Lower lobe of right lung (tissue), 2 donors: Measurements from ENCODE around the gene MS4A14. TPM values are rescaled to one million over a fixed set of nuclear protein-coding genes. Genes with fewer than 3 reads are reported as not detected.

Experiments
- ATAC-seq, 2 donors: fragments of 200-7000 bp; cut with Tn5 transposase; one replicate each; pipeline ENCODE4 v1.9.1; 2020 to 2022; ENCODE audit warnings: mild to moderate bottlenecking in 2 of 2, moderate library complexity in 2 of 2
- DNase-seq: peaks from one replicate; pipeline ENCODE4 v3.0.0-alpha.2; 2020
- H3K27ac ChIP-seq: fragments of 200-600 bp; one replicate; pipeline ENCODE4 v1.8.0; 2022
- H3K27me3 ChIP-seq: fragments of 200-600 bp; one replicate; pipeline ENCODE4 v1.8.0; 2022; ENCODE audit warnings: low read depth
- H3K36me3 ChIP-seq: fragments of 200-600 bp; one replicate; pipeline ENCODE4 v1.8.0; 2022; ENCODE audit warnings: mild to moderate bottlenecking
- H3K4me1 ChIP-seq: fragments of 200-600 bp; one replicate; pipeline ENCODE4 v1.8.0; 2022
- H3K4me3 ChIP-seq: fragments of 200-600 bp; one replicate; pipeline ENCODE4 v1.8.0; 2022; ENCODE audit warnings: mild to moderate bottlenecking
- H3K9me3 ChIP-seq: fragments of 200-600 bp; one replicate; pipeline ENCODE4 v1.8.0; 2022
- intact Hi-C: fragments of 100-400 bp; cut with DNase I; formaldehyde crosslinking; loops from one replicate; pipeline ENCODE4 v1.11.0; 2022
- total RNA-seq: library from RNA; stranded (reverse); fragmentation: NEBNext Ultra II Directional; extraction: Animal tissue kit (Norgen Biotek cat#: 25700); gene quantifications from one replicate; pipeline ENCODE4 v1.2.1, GENCODE V29; 2021
- TF ChIP-seq, protein P1 (sequence below): fragments of 200-600 bp; IDR thresholded peaks from one replicate; pipeline ENCODE4 v1.8.0; 2022; ENCODE audit warnings: antibody characterized with exemption, mild to moderate bottlenecking
- donor health status: DM: no; HTN: yes; CAD: no; lungs with severe emphysema.

MS4A14 gene
- total RNA-seq, 1 donor from 2014 or later: 19.4 TPM

DNA sequence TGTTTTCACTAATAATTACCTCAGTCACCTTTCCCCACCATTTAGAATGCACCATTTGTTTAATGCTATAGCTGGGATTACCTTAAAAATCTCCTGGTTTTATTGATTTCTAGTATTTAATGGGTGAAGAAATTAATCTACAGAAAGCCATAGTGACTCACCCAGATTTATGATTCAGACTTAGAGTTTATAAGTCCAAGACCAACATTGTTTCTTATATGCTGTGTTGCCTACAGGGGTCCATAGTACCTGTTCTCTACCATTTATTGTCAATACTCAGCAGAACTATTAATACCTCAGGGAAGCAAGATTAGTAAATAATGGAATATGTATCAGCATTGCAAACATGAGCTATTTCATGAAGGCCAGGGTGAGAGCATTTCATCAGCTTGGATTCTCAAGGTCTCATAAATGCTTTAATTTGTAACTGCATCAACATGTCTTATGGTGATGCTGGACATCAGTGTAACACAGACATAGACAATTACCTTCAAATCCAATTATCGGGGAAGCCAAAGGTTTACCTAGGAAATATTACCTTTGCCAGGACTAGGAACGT lies 25.9 kb upstream of the MS4A14 start:
- H3K9me3 ChIP-seq: no peaks in the 10 kb centered on the region
- intact Hi-C loops: no loop called here
- no peaks in the 10 kb centered on the region for H3K27me3 ChIP-seq
- no peak overlapping the region for H3K27ac ChIP-seq
- no peak overlapping the region for H3K4me3 ChIP-seq
- TF ChIP-seq, protein P1, sequence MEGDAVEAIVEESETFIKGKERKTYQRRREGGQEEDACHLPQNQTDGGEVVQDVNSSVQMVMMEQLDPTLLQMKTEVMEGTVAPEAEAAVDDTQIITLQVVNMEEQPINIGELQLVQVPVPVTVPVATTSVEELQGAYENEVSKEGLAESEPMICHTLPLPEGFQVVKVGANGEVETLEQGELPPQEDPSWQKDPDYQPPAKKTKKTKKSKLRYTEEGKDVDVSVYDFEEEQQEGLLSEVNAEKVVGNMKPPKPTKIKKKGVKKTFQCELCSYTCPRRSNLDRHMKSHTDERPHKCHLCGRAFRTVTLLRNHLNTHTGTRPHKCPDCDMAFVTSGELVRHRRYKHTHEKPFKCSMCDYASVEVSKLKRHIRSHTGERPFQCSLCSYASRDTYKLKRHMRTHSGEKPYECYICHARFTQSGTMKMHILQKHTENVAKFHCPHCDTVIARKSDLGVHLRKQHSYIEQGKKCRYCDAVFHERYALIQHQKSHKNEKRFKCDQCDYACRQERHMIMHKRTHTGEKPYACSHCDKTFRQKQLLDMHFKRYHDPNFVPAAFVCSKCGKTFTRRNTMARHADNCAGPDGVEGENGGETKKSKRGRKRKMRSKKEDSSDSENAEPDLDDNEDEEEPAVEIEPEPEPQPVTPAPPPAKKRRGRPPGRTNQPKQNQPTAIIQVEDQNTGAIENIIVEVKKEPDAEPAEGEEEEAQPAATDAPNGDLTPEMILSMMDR: no peak
- DNase-seq: no peak
- peaks cover 8% of the 10 kb centered on the region for H3K4me1 ChIP-seq
- no peaks in the 10 kb centered on the region for H3K36me3 ChIP-seq
- no peak for ATAC-seq

DNA sequence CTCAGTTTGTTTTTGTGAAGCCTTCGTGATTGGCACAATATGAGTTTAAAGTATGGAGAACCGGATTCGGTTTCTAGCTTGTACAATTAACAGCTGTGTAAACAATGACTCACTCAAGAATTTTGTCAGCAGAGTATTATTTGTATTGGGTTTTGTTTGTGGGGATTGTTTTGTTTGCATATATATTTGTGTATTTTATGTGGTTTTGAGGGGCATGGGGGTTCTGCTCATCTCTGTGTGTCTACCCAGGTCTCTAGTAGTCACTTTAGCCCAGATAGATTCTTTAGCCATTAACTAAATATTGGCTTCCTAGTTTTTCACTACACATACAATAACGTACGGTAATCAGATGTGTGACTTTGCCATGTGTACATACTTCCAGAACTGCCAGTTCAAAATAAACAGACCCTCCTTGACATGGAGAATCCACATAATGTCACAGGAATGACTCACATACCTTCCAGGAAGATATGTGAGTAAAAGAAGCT lies 25.4 kb upstream of the MS4A14 start:
- H3K27me3 ChIP-seq: no peaks in the 10 kb centered on the region
- no peak overlapping the region for H3K4me3 ChIP-seq
- no peak overlapping the region for H3K27ac ChIP-seq
- DNase-seq (no peak), ATAC-seq (peak; percentile 56 to 78)
- H3K4me1 ChIP-seq: peaks cover 8% of the 10 kb centered on the region
- TF ChIP-seq, protein P1: no peak
- H3K36me3 ChIP-seq: no peaks in the 10 kb centered on the region
- no peaks in the 10 kb centered on the region for H3K9me3 ChIP-seq
- intact Hi-C loops: no loop called here

DNA sequence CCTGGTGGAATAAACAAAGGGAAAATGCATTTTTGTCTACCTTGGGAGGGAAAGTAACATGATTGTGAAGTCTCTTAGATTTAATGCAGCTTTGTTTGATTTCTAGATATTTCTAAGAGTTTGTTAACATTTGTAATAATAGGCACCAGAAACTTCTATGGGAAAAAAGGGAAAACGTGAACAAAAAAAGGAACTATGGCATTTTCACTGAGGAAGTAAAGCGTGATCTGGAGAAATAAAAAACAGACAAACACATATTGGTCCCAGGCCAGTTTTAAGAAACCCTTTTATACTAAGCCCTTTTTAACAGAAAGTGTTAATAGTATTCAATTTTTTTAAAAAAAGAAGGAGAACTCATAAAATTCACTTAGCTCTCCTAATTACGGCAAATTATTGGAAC lies 24.9 kb upstream of the MS4A14 start:
- no peak for ATAC-seq
- Histone ChIP-seq H3K27ac (peak overlapping the region; percentile 19), H3K27me3 (no peaks in the 10 kb centered on the region), H3K36me3 (no peaks in the 10 kb centered on the region), H3K4me3 (no peak overlapping the region), H3K4me1 (peaks cover 8% of the 10 kb centered on the region), H3K9me3 (no peaks in the 10 kb centered on the region)
- TF ChIP-seq, protein P1: no peak
- no peak for DNase-seq
- intact Hi-C loops: no loop called here

DNA sequence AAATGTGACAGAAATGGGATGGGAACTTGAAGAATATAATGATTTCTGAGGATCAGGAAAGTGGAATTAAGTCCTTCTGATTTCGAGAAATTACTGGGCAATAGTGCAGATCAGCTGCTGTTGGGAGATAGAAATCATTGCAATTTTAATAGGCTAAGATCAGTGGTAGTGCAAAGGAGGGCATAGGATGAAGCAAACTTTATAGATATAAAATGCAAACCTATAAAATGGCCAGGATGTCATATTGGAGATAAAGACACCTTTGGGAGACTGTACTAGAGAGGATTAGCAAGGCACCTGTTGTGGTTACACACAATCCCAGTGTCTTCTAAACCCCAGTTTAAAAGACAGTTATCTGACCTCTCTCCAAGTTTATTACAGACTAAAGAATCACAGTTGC lies 24.4 kb upstream of the MS4A14 start:
- H3K27ac ChIP-seq: peak overlapping the region; percentile 19
- intact Hi-C loops: no loop called here
- no peak for DNase-seq

DNA sequence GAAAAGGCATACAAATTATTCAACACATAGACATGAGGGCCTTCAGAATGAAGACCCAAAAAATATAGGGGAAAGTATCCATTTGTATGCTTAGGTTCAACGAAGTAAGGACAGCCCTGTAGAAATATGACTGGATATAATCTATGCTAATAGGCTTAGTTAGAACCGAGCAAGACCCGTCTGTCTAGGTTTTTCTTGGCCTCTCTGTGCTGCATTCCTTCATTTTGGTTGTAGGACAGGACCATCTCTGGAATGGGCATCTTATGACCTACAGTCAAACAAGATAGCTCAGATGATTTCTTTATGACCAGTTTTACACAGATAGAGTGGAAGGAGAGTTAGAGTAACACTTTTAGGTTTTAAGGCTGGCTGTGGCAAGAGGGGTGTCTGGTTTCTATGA lies 23.5 kb upstream of the MS4A14 start:
- Histone ChIP-seq H3K27ac (no peak overlapping the region), H3K36me3 (no peaks in the 10 kb centered on the region), H3K27me3 (no peaks in the 10 kb centered on the region), H3K4me3 (no peak overlapping the region), H3K4me1 (peaks cover 8% of the 10 kb centered on the region), H3K9me3 (no peaks in the 10 kb centered on the region)
- TF ChIP-seq, protein P1: no peak
- no peak for DNase-seq
- no peak for ATAC-seq
- intact Hi-C loops: no loop called here

More for the DNA sequence above, 24.4 kb upstream of the MS4A14 start:
- no peaks in the 10 kb centered on the region for H3K9me3 ChIP-seq
- no peaks in the 10 kb centered on the region for H3K36me3 ChIP-seq
- TF ChIP-seq, protein P1: no peak
- ATAC-seq: no peak
- H3K4me3 ChIP-seq: no peak overlapping the region
- H3K4me1 ChIP-seq: peaks cover 8% of the 10 kb centered on the region
- no peaks in the 10 kb centered on the region for H3K27me3 ChIP-seq
